HG02885 (cell line): ENCODE data around the gene PLAAT4.
"Not testable (repeated sequence)": the region's sequence is repeated elsewhere in the genome, so short reads cannot be mapped to it uniquely, and the experiment has no call there.

Experiments used
- ATAC-seq: cut with Tn5 transposase; IDR thresholded peaks from one replicate; pipeline ENCODE4 v1.9.1; 2021; ENCODE audit warnings: mild to moderate bottlenecking; ENCODE audit not compliant: unreplicated experiment, poor library complexity

PLAAT4 gene

GRCh38 chr11:63564784-63565350 is 28.3 kb downstream of the PLAAT4 start:
- no peak for ATAC-seq

- peak; percentile 77 for ATAC-seq
Measured at GRCh38 chr11:63567044-63567840, 30.6 kb downstream of the PLAAT4 start.

- no peak for ATAC-seq
Measured at GRCh38 chr11:63569570-63569969, 33.0 kb downstream of the PLAAT4 start.

- no peak for ATAC-seq
Measured at GRCh38 chr11:63572026-63572688, 35.5 kb downstream of the PLAAT4 start.

DNA sequence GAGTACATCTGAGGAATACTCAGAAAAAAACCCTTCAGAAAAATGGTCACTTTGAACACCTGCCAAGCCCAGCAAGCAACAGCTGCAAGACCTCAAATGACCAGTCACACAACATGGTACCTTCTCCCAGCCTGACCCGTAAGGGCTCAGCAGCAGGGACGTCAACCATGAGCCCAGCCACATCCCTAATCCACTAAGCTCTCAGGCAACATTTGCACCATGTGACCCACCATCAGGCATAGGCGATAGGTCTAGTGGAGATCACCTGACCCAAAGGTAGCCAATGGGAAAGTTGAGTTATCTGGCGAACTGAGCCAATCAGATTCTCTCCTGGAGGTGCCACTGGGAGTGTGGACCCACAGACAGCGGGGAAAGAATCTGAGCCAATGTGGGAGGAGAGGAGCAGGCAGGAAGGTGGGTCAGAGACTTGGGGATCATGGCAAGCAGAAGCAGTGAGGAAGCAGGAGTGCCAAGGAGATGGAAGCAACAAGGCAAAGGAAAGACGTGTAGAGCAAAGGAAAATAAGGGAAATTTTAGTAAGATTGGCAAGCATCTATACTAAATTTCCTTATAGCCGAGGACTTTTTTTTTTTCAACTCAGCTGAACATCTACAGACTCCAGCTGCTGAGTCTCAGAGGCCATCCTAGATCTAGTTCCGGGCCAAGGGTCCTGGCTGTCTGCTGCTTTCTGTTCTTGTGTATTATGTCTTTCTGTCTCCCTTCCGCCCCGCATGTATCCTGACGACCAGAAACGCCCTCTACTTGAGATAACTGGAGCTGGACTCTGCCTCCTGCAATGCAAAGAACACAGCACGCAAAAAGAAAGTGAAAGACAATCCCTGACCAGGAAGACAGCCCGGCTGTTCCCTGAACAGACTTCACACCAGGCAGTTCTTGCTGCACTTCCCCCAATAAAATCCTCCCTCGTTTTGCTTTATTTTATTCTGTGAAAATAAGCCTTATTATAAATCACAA is 37.6 kb downstream of the PLAAT4 start:
- no peak for ATAC-seq

DNA sequence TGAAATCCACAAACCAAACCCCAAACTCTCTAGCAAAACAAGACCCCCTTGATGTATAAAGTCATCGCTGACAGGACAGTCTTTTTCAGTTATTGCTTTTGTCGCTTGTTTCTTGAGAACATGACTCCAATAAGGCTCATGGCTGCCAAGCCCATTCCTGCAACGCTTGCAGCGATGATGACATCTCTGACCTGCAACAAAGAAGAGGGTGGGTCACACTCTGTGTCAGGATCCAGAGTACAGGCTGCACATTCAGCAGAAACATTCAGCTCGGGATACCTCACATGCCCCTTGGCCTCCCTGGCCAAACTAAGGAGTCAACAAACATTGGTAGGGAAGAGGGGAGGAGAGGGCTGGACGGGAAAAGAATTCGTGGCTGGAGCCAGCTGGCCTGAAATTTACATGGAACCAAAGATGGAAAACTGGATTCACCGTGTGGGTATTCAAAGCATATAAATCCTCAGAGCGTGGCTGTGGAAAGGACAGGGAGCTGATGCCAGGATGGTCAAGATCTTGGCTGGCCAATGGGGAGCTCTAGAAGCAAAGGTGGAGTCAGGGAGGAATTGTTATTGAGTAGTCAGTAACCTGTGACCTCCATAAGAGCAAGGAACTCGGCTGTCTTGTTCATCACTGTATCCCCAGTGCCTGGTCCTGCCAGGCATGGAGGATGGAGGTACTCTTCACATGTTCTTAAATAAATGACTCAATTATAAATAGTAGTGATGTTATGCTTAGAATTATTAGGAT is 38.4 kb downstream of the PLAAT4 start:
- no peak for ATAC-seq

- ATAC-seq: not testable (repeated sequence)
Measured at GRCh38 chr11:63578882-63579281, 42.3 kb downstream of the PLAAT4 start.

- ATAC-seq: not testable (repeated sequence)
Measured at GRCh38 chr11:63581224-63581623, 44.6 kb downstream of the PLAAT4 start.

GRCh38 chr11:63583357-63583677 is 46.7 kb downstream of the PLAAT4 start:
- no peak for ATAC-seq

- ATAC-seq: no peak
Measured at GRCh38 chr11:63586451-63587166, 50.0 kb downstream of the PLAAT4 start.

GRCh38 chr11:63589000-63589399 is 52.4 kb downstream of the PLAAT4 start:
- no peak for ATAC-seq

- ATAC-seq: no peak
Measured at GRCh38 chr11:63590024-63590788, 53.6 kb downstream of the PLAAT4 start.

- ATAC-seq: no peak
Measured at GRCh38 chr11:63592975-63593395, 56.4 kb downstream of the PLAAT4 start.

DNA sequence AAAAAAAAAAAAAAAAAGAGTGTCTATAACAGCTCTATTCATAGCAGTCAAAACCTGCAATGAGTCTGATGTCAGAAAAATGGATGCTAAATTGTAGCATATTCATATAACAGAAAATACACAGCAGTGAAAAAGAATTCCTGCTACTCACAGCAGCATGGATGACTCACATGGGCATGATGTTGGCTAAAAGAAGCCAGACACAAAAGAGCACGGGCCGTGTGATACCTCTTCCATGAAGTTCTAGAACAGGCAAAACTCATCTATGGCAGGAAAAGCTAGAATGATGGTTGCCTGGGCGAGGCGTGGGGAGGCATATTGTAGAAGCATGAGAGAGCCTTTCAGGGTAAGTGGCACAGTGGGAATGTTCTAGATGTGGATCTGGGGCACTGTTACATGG is 58.7 kb downstream of the PLAAT4 start:
- ATAC-seq: no peak
